Measurements from ENCODE around the gene NSG1.

Gene NSG1

GRCh38 chr4:4424499-4425115 is 37.7 kb downstream of the NSG1 start:
- Mint-ChIP-seq H3K4me1 (ENCODE audit: low read depth) (peaks cover 2% of the 10 kb centered on the region), H3K4me3 (no peak overlapping the region), H3K9me3 (no peaks in the 10 kb centered on the region), H3K36me3 (ENCODE audit: low read depth) (peaks cover 9% of the 10 kb centered on the region), H3K27me3 (ENCODE audit: low read depth) (no peaks in the 10 kb centered on the region), H3K27ac (no peak overlapping the region)

GRCh38 chr4:4425119-4425690 is 38.3 kb downstream of the NSG1 start:
- no peaks in the 10 kb centered on the region for H3K4me1 Mint-ChIP-seq (ENCODE audit: low read depth)
- no peaks in the 10 kb centered on the region for H3K27me3 Mint-ChIP-seq (ENCODE audit: low read depth)
- H3K9me3 Mint-ChIP-seq = no peaks in the 10 kb centered on the region
- H3K4me3 Mint-ChIP-seq = no peak overlapping the region
- H3K27ac Mint-ChIP-seq = no peak overlapping the region
- peaks cover 5% of the 10 kb centered on the region for H3K36me3 Mint-ChIP-seq (ENCODE audit: low read depth)

GRCh38 chr4:4425696-4426095 is 38.8 kb downstream of the NSG1 start:
- Mint-ChIP-seq H3K36me3 (ENCODE audit: low read depth) (peaks cover 4% of the 10 kb centered on the region), H3K27me3 (ENCODE audit: low read depth) (no peaks in the 10 kb centered on the region), H3K9me3 (no peaks in the 10 kb centered on the region), H3K4me3 (no peak overlapping the region), H3K4me1 (ENCODE audit: low read depth) (peaks cover 3% of the 10 kb centered on the region), H3K27ac (no peak overlapping the region)

GRCh38 chr4:4426511-4427120 is 39.7 kb downstream of the NSG1 start:
- Mint-ChIP-seq H3K27ac (no peak overlapping the region), H3K9me3 (no peaks in the 10 kb centered on the region), H3K4me1 (ENCODE audit: low read depth) (peaks cover 3% of the 10 kb centered on the region), H3K36me3 (ENCODE audit: low read depth) (no peaks in the 10 kb centered on the region), H3K27me3 (ENCODE audit: low read depth) (no peaks in the 10 kb centered on the region), H3K4me3 (no peak overlapping the region)

- Mint-ChIP-seq H3K27ac (no peak overlapping the region), H3K4me1 (ENCODE audit: low read depth) (peaks cover 3% of the 10 kb centered on the region), H3K4me3 (no peak overlapping the region), H3K27me3 (ENCODE audit: low read depth) (no peaks in the 10 kb centered on the region), H3K36me3 (ENCODE audit: low read depth) (no peaks in the 10 kb centered on the region), H3K9me3 (no peaks in the 10 kb centered on the region)
Measured at GRCh38 chr4:4427121-4427870, 40.4 kb downstream of the NSG1 start.

GRCh38 chr4:4427886-4428285 is 41.0 kb downstream of the NSG1 start:
- Mint-ChIP-seq H3K4me1 (ENCODE audit: low read depth) (peaks cover 3% of the 10 kb centered on the region), H3K36me3 (ENCODE audit: low read depth) (no peaks in the 10 kb centered on the region), H3K27me3 (ENCODE audit: low read depth) (no peaks in the 10 kb centered on the region), H3K4me3 (no peak overlapping the region), H3K9me3 (no peaks in the 10 kb centered on the region), H3K27ac (no peak overlapping the region)

- Mint-ChIP-seq H3K4me1 (ENCODE audit: low read depth) (peaks cover 3% of the 10 kb centered on the region), H3K9me3 (no peaks in the 10 kb centered on the region), H3K4me3 (no peak overlapping the region), H3K36me3 (ENCODE audit: low read depth) (no peaks in the 10 kb centered on the region), H3K27me3 (ENCODE audit: low read depth) (no peaks in the 10 kb centered on the region), H3K27ac (no peak overlapping the region)
Measured at GRCh38 chr4:4428966-4429875, 42.3 kb downstream of the NSG1 start.

GRCh38 chr4:4430492-4431195 is 43.7 kb downstream of the NSG1 start:
- H3K27me3 Mint-ChIP-seq (ENCODE audit: low read depth) = no peaks in the 10 kb centered on the region
- no peak overlapping the region for H3K4me3 Mint-ChIP-seq
- H3K4me1 Mint-ChIP-seq (ENCODE audit: low read depth) = peaks cover 3% of the 10 kb centered on the region
- no peaks in the 10 kb centered on the region for H3K36me3 Mint-ChIP-seq (ENCODE audit: low read depth)
- no peak overlapping the region for H3K27ac Mint-ChIP-seq
- H3K9me3 Mint-ChIP-seq = no peaks in the 10 kb centered on the region

- Mint-ChIP-seq H3K36me3 (ENCODE audit: low read depth) (peaks cover 4% of the 10 kb centered on the region), H3K9me3 (no peaks in the 10 kb centered on the region), H3K27me3 (ENCODE audit: low read depth) (no peaks in the 10 kb centered on the region), H3K27ac (no peak overlapping the region), H3K4me3 (no peak overlapping the region), H3K4me1 (ENCODE audit: low read depth) (peaks cover 3% of the 10 kb centered on the region)
Measured at GRCh38 chr4:4432341-4433125, 45.6 kb downstream of the NSG1 start.

GRCh38 chr4:4433941-4434340 is 47.0 kb downstream of the NSG1 start:
- peaks cover 3% of the 10 kb centered on the region for H3K4me1 Mint-ChIP-seq (ENCODE audit: low read depth)
- H3K36me3 Mint-ChIP-seq (ENCODE audit: low read depth) = peaks cover 4% of the 10 kb centered on the region
- no peak overlapping the region for H3K27ac Mint-ChIP-seq

GRCh38 chr4:4436244-4436823 is 49.4 kb downstream of the NSG1 start:
- Mint-ChIP-seq H3K4me1 (ENCODE audit: low read depth) (no peaks in the 10 kb centered on the region), H3K27ac (no peak overlapping the region), H3K9me3 (no peaks in the 10 kb centered on the region), H3K36me3 (ENCODE audit: low read depth) (peaks cover 4% of the 10 kb centered on the region), H3K4me3 (no peak overlapping the region), H3K27me3 (ENCODE audit: low read depth) (no peaks in the 10 kb centered on the region)

More at GRCh38 chr4:4433941-4434340, 47.0 kb downstream of the NSG1 start:
- H3K27me3 Mint-ChIP-seq (ENCODE audit: low read depth) = no peaks in the 10 kb centered on the region
- no peak overlapping the region for H3K4me3 Mint-ChIP-seq
- no peaks in the 10 kb centered on the region for H3K9me3 Mint-ChIP-seq

- H3K4me3 Mint-ChIP-seq = no peak overlapping the region
- H3K36me3 Mint-ChIP-seq (ENCODE audit: low read depth) = peaks cover 4% of the 10 kb centered on the region
- no peaks in the 10 kb centered on the region for H3K9me3 Mint-ChIP-seq
Measured at GRCh38 chr4:4437798-4438470, 51.0 kb downstream of the NSG1 start.

More at GRCh38 chr4:4437798-4438470, 51.0 kb downstream of the NSG1 start:
- H3K27me3 Mint-ChIP-seq (ENCODE audit: low read depth) = no peaks in the 10 kb centered on the region
- H3K4me1 Mint-ChIP-seq (ENCODE audit: low read depth) = no peaks in the 10 kb centered on the region
- H3K27ac Mint-ChIP-seq = no peak overlapping the region

Measured in T-helper 1 cell treated with Interleukin-12 subunit alpha and Interleukin-12 subunit beta and Interleukin-4 antibody, amounts not matched to agents 30 μg/mL and 1 μg/mL, for 36 hours (primary cell).